AG04449 (cell line): Measurements from ENCODE around the gene ZNRD2.

Source experiments
- CTCF ChIA-PET: fragments of 350-600 bp; formaldehyde crosslinking; extraction: SDS; loops from one replicate; lab custom pipeline; 2021; ENCODE audit warnings: antibody characterized with exemption; lab: Yijun Ruan, JAX
- POLR2A ChIA-PET: fragments of 400-600, 350-600 bp; formaldehyde crosslinking; extraction: SDS; loops from one replicate; lab custom pipeline; 2020; ENCODE audit warnings: antibody characterized with exemption, inconsistent platforms; lab: Yijun Ruan, JAX
- DNase-seq: peaks from one replicate; pipeline ENCODE4 v3.0.0-alpha.2; 2010; ENCODE audit warnings: low read depth, low spot score
- H3K4me3 ChIP-seq: 2 replicates; pipeline ENCODE4 v1.5.1; 2011; ENCODE audit warnings: low read depth, mild to moderate bottlenecking, control low read depth, low read length
- CTCF ChIP-seq: IDR thresholded peaks from one replicate; pipeline ENCODE4 v1.5.1; 2011; ENCODE audit warnings: mild to moderate bottlenecking, moderate library complexity, low read length, control low read depth, inconsistent platforms; ENCODE audit not compliant: insufficient read depth; ENCODE audit errors: missing control alignments

Gene ZNRD2

GRCh38 chr11:65588199-65589054 is 18.1 kb downstream of the ZNRD2 start:
- POLR2A ChIA-PET, result interaction anchor here (2.1 to 3.9 kb wide), 2 partner anchors 12 to 16 kb away, joined by 7 to 18 read pairs; partner anchors contain the start of genes EHBP1L1 and FAM89B
- H3K4me3 ChIP-seq, result no peak overlapping the region
- CTCF ChIA-PET, result interaction anchor here (1.4 to 10.6 kb wide), 6 partner anchors 9 to 48 kb away, joined by 5 to 182 read pairs (median 23); partner anchors contain the start of genes EHBP1L1, FAM89B, MAP3K11 and ZNRD2
- TF ChIP-seq CTCF, result peak; percentile 57
- no peak for DNase-seq

- POLR2A ChIA-PET, result interaction anchor here (0.8 kb wide), 1 partner anchor 14 kb away, joined by 3 read pairs; no protein-coding TSS in a partner anchor
These were observed 19.4 kb downstream of the ZNRD2 start for GRCh38 chr11:65589444-65590239.

GRCh38 chr11:65590240-65590738 is 20.0 kb downstream of the ZNRD2 start:
- DNase-seq, result no peak
- no peak for TF ChIP-seq CTCF
- POLR2A ChIA-PET, result interaction anchor here (0.8 kb wide), 1 partner anchor 13 kb away, joined by 3 read pairs; no protein-coding TSS in a partner anchor
- CTCF ChIA-PET, result interaction anchor here (0.7 to 10.6 kb wide), 8 partner anchors 8 to 50 kb away, joined by 3 to 182 read pairs (median 5); partner anchors contain the start of genes EHBP1L1, FAM89B and ZNRD2
- no peak overlapping the region for H3K4me3 ChIP-seq

More at GRCh38 chr11:65589444-65590239, 19.4 kb downstream of the ZNRD2 start:
- H3K4me3 ChIP-seq, result no peak overlapping the region
- CTCF ChIA-PET, result interaction anchor here (0.7 to 10.6 kb wide), 9 partner anchors 8 to 49 kb away, joined by 3 to 182 read pairs (median 5); partner anchors contain the start of genes EHBP1L1, FAM89B and ZNRD2
- no peak for DNase-seq
- TF ChIP-seq CTCF, result no peak

- no peak for TF ChIP-seq CTCF
- ChIA-PET CTCF (interaction anchor here (1.1 to 10.6 kb wide), 10 partner anchors 9 to 227 kb away, joined by 3 to 182 read pairs (median 12); partner anchors contain the start of genes EHBP1L1, FAM89B, MAP3K11 and PCNX3), POLR2A (interaction anchor here (0.6 to 1.7 kb wide), 3 partner anchors 11 to 61 kb away, joined by 3 to 5 read pairs (median 3); no protein-coding TSS in a partner anchor)
- no peak overlapping the region for H3K4me3 ChIP-seq
- DNase-seq, result no peak
These were observed 21.9 kb downstream of the ZNRD2 start for GRCh38 chr11:65591939-65592857.
